Mononuclear cell (primary cell): ENCODE data around the gene IRGQ. TPM values are rescaled to one million over a fixed set of nuclear protein-coding genes. Genes with fewer than 3 reads are reported as not detected.

Experiments
- total RNA-seq: library from RNA; depleted of rRNA; stranded (reverse); fragments of >200 nt; gene quantifications from one replicate; pipeline ENCODE4 v1.2.3, GENCODE V29; 2012

IRGQ gene
- total RNA-seq, 1 donor = 19.5 TPM

Other genes starting within 250 kb of the IRGQ start
- not detected for gene CD177, start 242.4 kb downstream of the IRGQ start, total RNA-seq
- 0.10 TPM for gene TEX101, start 181.2 kb downstream of the IRGQ start, total RNA-seq
- 3.5 TPM for gene LYPD3, start 130.5 kb downstream of the IRGQ start, total RNA-seq
- 17.1 TPM for gene PHLDB3, start 91.4 kb downstream of the IRGQ start, total RNA-seq
- 30.6 TPM for gene ETHE1, start 68.9 kb downstream of the IRGQ start, total RNA-seq
- 0.31 TPM for gene ZNF575, start 62.9 kb downstream of the IRGQ start, total RNA-seq
- gene XRCC1, start 20.6 kb downstream of the IRGQ start, total RNA-seq = 14.2 TPM
- gene PINLYP, start 20.3 kb downstream of the IRGQ start, total RNA-seq = 0.63 TPM
- 3.9 TPM for gene ZNF576, start 461 bp upstream of the IRGQ start, total RNA-seq
- 0.10 TPM for gene SRRM5, start 16.0 kb upstream of the IRGQ start, total RNA-seq
- gene ZNF428, start 23.5 kb upstream of the IRGQ start, total RNA-seq = 22.5 TPM
- gene CADM4, start 43.7 kb upstream of the IRGQ start, total RNA-seq = 0.42 TPM
- 344 TPM for gene PLAUR, start 74.0 kb upstream of the IRGQ start, total RNA-seq
- not detected for gene IRGC, start 119.9 kb upstream of the IRGQ start, total RNA-seq
- gene SMG9, start 158.8 kb upstream of the IRGQ start, total RNA-seq = 11.4 TPM
- 9.9 TPM for gene KCNN4, start 184.8 kb upstream of the IRGQ start, total RNA-seq
- not detected for gene LYPD5, start 206.3 kb upstream of the IRGQ start, total RNA-seq
- gene ZNF283, start 231.2 kb upstream of the IRGQ start, total RNA-seq = 2.9 TPM